Measurements from ENCODE around the gene ZNF609.

- no peak for TF ChIP-seq EZH2 (IDR thresholded peaks at IDR 0.05; ENCODE audit: borderline replicate concordance, low read depth, low read length, poor library complexity, severe bottlenecking)
- TF ChIP-seq CTCF (conservative IDR thresholded peaks at IDR 0.05; ENCODE audit: low read depth, low read length), result no peak
These were observed 54.8 kb downstream of the ZNF609 start for GRCh38 chr15:64515196-64515595.

Data from A673 (cell line).